H1 (cell line): Measurements from ENCODE around the gene TLE3. TPM values are rescaled to one million over a fixed set of nuclear protein-coding genes. Genes with fewer than 3 reads are reported as not detected.

ENCODE experiments used
- CTCF ChIA-PET: fragments of 300-600 bp; sonication (Branson Sonifier 250); formaldehyde crosslinking; loops from one replicate; lab custom pipeline; 2021; ENCODE audit not compliant: partially characterized antibody; lab: Charles Lee
- POLR2A ChIA-PET: fragments of 300-600 bp; sonication (Branson Sonifier 250); formaldehyde crosslinking; loops from one replicate; lab custom pipeline; 2021; ENCODE audit warnings: inconsistent platforms; ENCODE audit not compliant: partially characterized antibody; lab: Charles Lee
- DNase-seq, 2 experiments: peaks; one replicate each; pipeline versions ENCODE4 v3.0.0 to v3.0.0-alpha.2; 2010 to 2022; ENCODE audit warnings: low spot score in 2 of 2, low read depth in 1 of 2, mixed read lengths in 1 of 2
- FAIRE-seq: peaks from 2 replicates; lab custom pipeline; 2011; peaks lifted over from hg19 to GRCh38; lab: Jason Lieb, UNC
- H2AFZ ChIP-seq: 2 replicates; pipeline ENCODE4 v1.8.1; 2012; ENCODE audit warnings: low read length, inconsistent platforms
- H2AK5ac ChIP-seq: 2 replicates; pipeline ENCODE4 v1.6.1; 2013; ENCODE audit warnings: low read depth, low read length
- H2BK120ac ChIP-seq: replicated peaks from 2 replicates; pipeline ENCODE3; 2013; ENCODE audit warnings: low read depth, low read length, inconsistent platforms
- H2BK12ac ChIP-seq: 2 replicates; pipeline ENCODE4 v1.6.1; 2013; ENCODE audit warnings: low read depth, low read length
- H2BK15ac ChIP-seq: 2 replicates; pipeline ENCODE4 v1.6.1; 2013; ENCODE audit warnings: low read length
- H2BK20ac ChIP-seq: 2 replicates; pipeline ENCODE4 v1.6.1; 2013; ENCODE audit warnings: low read length
- H2BK5ac ChIP-seq: 2 replicates; pipeline ENCODE4 v1.6.1; 2013; ENCODE audit warnings: low read depth, low read length
- H3K14ac ChIP-seq: 2 replicates; pipeline ENCODE4 v1.6.1; 2013; ENCODE audit warnings: inconsistent platforms; ENCODE audit not compliant: insufficient read length
- H3K18ac ChIP-seq: 2 replicates; pipeline ENCODE4 v1.6.1; 2013; ENCODE audit warnings: low read length; ENCODE audit errors: extremely low read depth
- H3K23ac ChIP-seq: 2 replicates; pipeline ENCODE4 v1.6.1; 2013; ENCODE audit warnings: inconsistent platforms; ENCODE audit not compliant: insufficient read length
- H3K23me2 ChIP-seq: 2 replicates; pipeline ENCODE4 v1.6.1; 2013; ENCODE audit warnings: low read depth, low read length
- H3K27ac ChIP-seq: 2 replicates; pipeline ENCODE4 v1.6.1; 2011; ENCODE audit warnings: low read depth, low read length, inconsistent platforms
- H3K27me3 ChIP-seq, 4 experiments: replicated peaks in 1 of 4; 1 replicate in 1 of 4; 2 replicates in 3 of 4; pipeline versions ENCODE4 v1.6.1 to v1.8.1; 2011 to 2013; ENCODE audit warnings: low read length in 3 of 4, mild to moderate bottlenecking in 3 of 4, inconsistent platforms in 2 of 4, mixed read lengths in 2 of 4, moderate library complexity in 1 of 4; ENCODE audit not compliant: control insufficient read depth in 3 of 4, insufficient read depth in 3 of 4; ENCODE audit errors: extremely low read depth in 1 of 4
- H3K36me3 ChIP-seq, 4 experiments: 2 replicates each; pipeline versions ENCODE4 v1.6.1 to v1.8.1; 2011 to 2013; ENCODE audit warnings: mild to moderate bottlenecking in 4 of 4, low read length in 3 of 4, moderate library complexity in 2 of 4, control low read depth in 1 of 4, inconsistent platforms in 1 of 4; ENCODE audit not compliant: insufficient read depth in 4 of 4, control insufficient read depth in 2 of 4
- H3K4ac ChIP-seq: replicated peaks from 2 replicates; pipeline ENCODE3; 2013; ENCODE audit warnings: low read length, low read depth, mixed read lengths, inconsistent platforms; ENCODE audit not compliant: insufficient read length
- H3K4me1 ChIP-seq, 4 experiments: replicated peaks in 1 of 4; 1 replicate in 1 of 4; 2 replicates in 3 of 4; pipeline versions ENCODE4 v1.6.1 to v1.8.1; 2011 to 2013; ENCODE audit warnings: low read length in 3 of 4, inconsistent platforms in 2 of 4, mixed read lengths in 1 of 4; ENCODE audit not compliant: insufficient read depth in 4 of 4, control insufficient read depth in 3 of 4
- H3K4me2 ChIP-seq, 2 experiments: 2 replicates each; pipeline versions ENCODE4 v1.6.1 to v1.8.1; 2011 to 2013; ENCODE audit warnings: low read depth in 2 of 2, low read length in 2 of 2, control low read depth in 1 of 2, inconsistent platforms in 1 of 2, mild to moderate bottlenecking in 1 of 2; ENCODE audit not compliant: insufficient read depth in 1 of 2
- H3K4me3 ChIP-seq, 4 experiments: fragments of 200-600, 300-600 bp in 1 of 4; sonication (generic), shearing (Covaris generic), sonication (Bioruptor Twin) in 1 of 4; 2 replicates each; pipeline versions ENCODE4 v1.5.1 to v1.8.1; 2011 to 2016; ENCODE audit warnings: low read length in 4 of 4, low read depth in 3 of 4, control low read depth in 2 of 4, inconsistent platforms in 2 of 4, mild to moderate bottlenecking in 2 of 4, mixed read lengths in 1 of 4, moderate library complexity in 1 of 4; ENCODE audit not compliant: insufficient read depth in 2 of 4; ENCODE audit errors: extremely low read depth in 1 of 4
- H3K56ac ChIP-seq: replicated peaks from 2 replicates; pipeline ENCODE3; 2013; ENCODE audit warnings: low read depth, mild to moderate bottlenecking, mixed read lengths, low read length, inconsistent platforms; ENCODE audit not compliant: insufficient read length
- H3K79me1 ChIP-seq: 2 replicates; pipeline ENCODE4 v1.6.1; 2013; ENCODE audit warnings: low read depth, low read length, control low read depth
- H3K79me2 ChIP-seq, 2 experiments: 2 replicates each; pipeline versions ENCODE4 v1.6.1 to v1.8.1; 2012 to 2013; ENCODE audit warnings: low read length in 2 of 2, mild to moderate bottlenecking in 2 of 2, inconsistent platforms in 1 of 2; ENCODE audit not compliant: insufficient read depth in 2 of 2, control insufficient read depth in 1 of 2
- H3K9ac ChIP-seq, 4 experiments: replicated peaks in 1 of 4; 1 replicate in 1 of 4; 2 replicates in 3 of 4; pipeline versions ENCODE4 v1.6.1 to v1.8.1; 2011 to 2013; ENCODE audit warnings: low read depth in 3 of 4, low read length in 3 of 4, control low read depth in 2 of 4, mild to moderate bottlenecking in 2 of 4, moderate library complexity in 2 of 4, inconsistent platforms in 1 of 4; ENCODE audit errors: extremely low read depth in 1 of 4
- H3K9me3 ChIP-seq, 2 experiments: 2 replicates each; pipeline versions ENCODE4 v1.6.1 to v1.8.1; 2012 to 2013; ENCODE audit warnings: mild to moderate bottlenecking in 2 of 2, moderate library complexity in 2 of 2, control low read depth in 1 of 2, inconsistent platforms in 1 of 2, low read depth in 1 of 2, low read length in 1 of 2, mixed read lengths in 1 of 2; ENCODE audit not compliant: insufficient read depth in 2 of 2
- H4K20me1 ChIP-seq, 2 experiments: replicated peaks in 1 of 2; 2 replicates each; pipeline versions ENCODE3 to v1.8.1; 2011 to 2013; ENCODE audit warnings: inconsistent platforms in 2 of 2, low read length in 2 of 2, mild to moderate bottlenecking in 1 of 2; ENCODE audit not compliant: insufficient read depth in 2 of 2, control insufficient read depth in 1 of 2
- H4K5ac ChIP-seq: 2 replicates; pipeline ENCODE4 v1.6.1; 2013; ENCODE audit warnings: low read length, low read depth, mixed read lengths, inconsistent platforms; ENCODE audit not compliant: insufficient read length
- H4K8ac ChIP-seq: 2 replicates; pipeline ENCODE4 v1.8.0; 2013; ENCODE audit warnings: mild to moderate bottlenecking, moderate library complexity, low read length, inconsistent platforms; ENCODE audit not compliant: insufficient read depth; ENCODE audit errors: extremely low read depth
- H4K91ac ChIP-seq: replicated peaks from 2 replicates; pipeline ENCODE3; 2013; ENCODE audit warnings: low read length, mixed read lengths, inconsistent platforms; ENCODE audit not compliant: insufficient read length
- CBX5 ChIP-seq: fragments of 300-800, 300-1000 bp; sonication (generic); IDR thresholded peaks from 2 replicates; pipeline ENCODE4 v1.7.1; 2016; ENCODE audit warnings: antibody characterized with exemption, low read length, low read depth
- KDM5A ChIP-seq: fragments of 200-600 bp; IDR thresholded peaks from 2 replicates; pipeline ENCODE4 v1.7.1; 2012; ENCODE audit warnings: mild to moderate bottlenecking, low read length, inconsistent platforms, mixed read lengths
- POLR2AphosphoS5 ChIP-seq: IDR thresholded peaks from 2 replicates; pipeline ENCODE4 v1.6.1; 2011; ENCODE audit warnings: low read depth, low read length
- RAD21 ChIP-seq, 2 experiments: IDR thresholded peaks in 1 of 2; conservative IDR thresholded peaks in 1 of 2; 2 replicates each; pipeline ENCODE4 v1.6.1; 2011; ENCODE audit warnings: low read depth in 2 of 2, low read length in 2 of 2, improper control_type of control experiment in 1 of 2, inconsistent platforms in 1 of 2, mild to moderate bottlenecking in 1 of 2, moderate library complexity in 1 of 2
- SRF ChIP-seq: IDR thresholded peaks from 2 replicates; pipeline ENCODE4 v1.6.1; 2011; ENCODE audit warnings: mild to moderate bottlenecking, low read depth, low read length, moderate library complexity
- USF2 ChIP-seq: IDR thresholded peaks from 2 replicates; pipeline ENCODE4 v1.6.1; 2011; ENCODE audit warnings: low read length, improper control_type of control experiment
- WGBS, 2 experiments: shearing (Covaris generic) in 1 of 2; methylation state at CpG; one replicate each; pipeline versions ENCODE4 v1.1.6 to v1.1.7; 2013 to 2015; ENCODE audit warnings: low lambda C conversion rate in 2 of 2, mixed read lengths in 2 of 2, inconsistent platforms in 1 of 2, low coverage in 1 of 2, missing lambda C conversion rate in 1 of 2; ENCODE audit not compliant: insufficient replicate concordance in 2 of 2, insufficient coverage in 1 of 2, insufficient read length in 1 of 2; ENCODE audit errors: extremely low coverage in 1 of 2, missing lambda C conversion rate in 1 of 2; 5-methylcytosine and 5-hydroxymethylcytosine counted together
- polyA plus RNA-seq, 7 experiments: library from polyadenylated mRNA; depleted of rRNA in 3 of 7; stranded (reverse) in 5 of 7; unstranded in 2 of 7; fragments of >200 nt in 5 of 7; fragments of 200-250 nt in 2 of 7; gene quantifications; 1 replicate in 5 of 7; 2 replicates in 1 of 7; 4 replicates in 1 of 7; pipeline versions ENCODE4 v1.2.1 to v1.2.3, GENCODE V29; 2011 to 2013; ENCODE audit warnings: missing spikeins in 2 of 7, mixed read lengths in 2 of 7
- total RNA-seq: library from RNA; stranded (reverse); fragmentation: NEBNext Ultra II Directional; extraction: Animal tissue kit (Norgen Biotek cat#: 25700); gene quantifications from 2 replicates; pipeline ENCODE4 v1.2.1, GENCODE V29; 2021

The TLE3 gene
- total and polyA plus RNA-seq, 2 of the 8 experiments (the other 6 are each of a cell fraction or from before 2014, with no cell fraction given) = 25.1 to 61.2 TPM

GRCh38 chr15:70128414-70129140, 30.9 kb upstream of the TLE3 start:
- DNase-seq (no peak), FAIRE-seq (no peak)
- H3K23ac ChIP-seq = no peak overlapping the region
- no peak overlapping the region for H3K18ac ChIP-seq
- H4K8ac ChIP-seq = no peak overlapping the region
- no peak overlapping the region for H2AK5ac ChIP-seq
- POLR2A ChIA-PET = no interaction called here
- no peaks in the 10 kb centered on the region for H3K27me3 ChIP-seq
- H3K14ac ChIP-seq = no peak overlapping the region
- no peak overlapping the region for H2AFZ ChIP-seq
- no peak overlapping the region for H3K4me3 ChIP-seq
- H2BK5ac ChIP-seq = no peak overlapping the region
- no peaks in the 10 kb centered on the region for H3K79me1 ChIP-seq
- no peak overlapping the region for H3K27ac ChIP-seq
- H3K79me2 ChIP-seq = no peaks in the 10 kb centered on the region
- 88% methylated on average over 4 of the region's 4 CpGs; no CpG with 5 or more reads in 1 of the 2 experiments for WGBS, 2 experiments
- H2BK12ac ChIP-seq = no peak overlapping the region
- H3K9me3 ChIP-seq = no peaks in the 10 kb centered on the region
- no peak overlapping the region for H2BK15ac ChIP-seq
- H3K4me2 ChIP-seq = no peak overlapping the region
- H3K4ac ChIP-seq = no peak overlapping the region
- no peak overlapping the region for H2BK120ac ChIP-seq
- H4K5ac ChIP-seq = no peak overlapping the region
- H3K36me3 ChIP-seq = no peaks in the 10 kb centered on the region
- H3K4me1 ChIP-seq = no peaks in the 10 kb centered on the region
- no peaks in the 10 kb centered on the region for H4K20me1 ChIP-seq
- H3K56ac ChIP-seq = no peak overlapping the region
- H3K9ac ChIP-seq = no peak overlapping the region
- no peak overlapping the region for H2BK20ac ChIP-seq
- no peaks in the 10 kb centered on the region for H3K23me2 ChIP-seq
- no peak overlapping the region for H4K91ac ChIP-seq
- CTCF ChIA-PET = interaction anchor here (0.7 to 1.6 kb wide), 3 partner anchors 11 to 235 kb away, joined by 3 to 7 read pairs (median 3); no protein-coding TSS in a partner anchor
- TF ChIP-seq CBX5 = no peak
- TF ChIP-seq POLR2AphosphoS5 = no peak
- no peak for TF ChIP-seq RAD21 (IDR thresholded peaks at IDR 0.05 in 1 of 2, conservative IDR thresholded peaks at IDR 0.05 in 1 of 2; ENCODE audit: low read depth in 2 of 2, low read length in 2 of 2)
- TF ChIP-seq SRF = no peak
- no peak for TF ChIP-seq KDM5A
- TF ChIP-seq USF2 = no peak
